GM10266 (cell line): ENCODE data around the gene SEL1L3.

Source experiments
- DNase-seq: peaks from one replicate; pipeline ENCODE4 v3.0.0; 2012; ENCODE audit errors: extremely low spot score
- CTCF ChIP-seq: IDR thresholded peaks from 2 replicates; pipeline ENCODE4 v1.5.1; 2012; ENCODE audit warnings: mild to moderate bottlenecking, low read depth; ENCODE audit not compliant: control insufficient read depth, insufficient read depth; ENCODE audit errors: missing control alignments

Gene SEL1L3

GRCh38 chr4:25860586-25861279 lies 2.1 kb downstream of the SEL1L3 start:
- TF ChIP-seq CTCF = no peak
- DNase-seq = no peak

GRCh38 chr4:25859429-25860148 lies 3.2 kb downstream of the SEL1L3 start:
- peak; percentile 69 for DNase-seq
- no peak for TF ChIP-seq CTCF

- DNase-seq = no peak
- TF ChIP-seq CTCF = no peak
These were observed 4.9 kb downstream of the SEL1L3 start for GRCh38 chr4:25857851-25858400.

- peak; percentile 23 for TF ChIP-seq CTCF
- DNase-seq = no peak
These were observed 5.4 kb downstream of the SEL1L3 start for GRCh38 chr4:25857403-25857802.

- TF ChIP-seq CTCF = no peak
- no peak for DNase-seq
These were observed 6.0 kb downstream of the SEL1L3 start for GRCh38 chr4:25856756-25857155.

GRCh38 chr4:25852103-25852502 lies 10.7 kb downstream of the SEL1L3 start:
- TF ChIP-seq CTCF = no peak
- DNase-seq = no peak

GRCh38 chr4:25847329-25847728 lies 15.5 kb downstream of the SEL1L3 start:
- DNase-seq = no peak
- TF ChIP-seq CTCF = no peak
